ENCODE measurements around the gene SLC22A16. TPM values are rescaled to one million over a fixed set of nuclear protein-coding genes. Genes with fewer than 3 reads are reported as not detected.

SLC22A16 gene
- total and polyA plus RNA-seq, 2 donors (not counting 1 experiment from before 2014, with no cell fraction given) = not detected

DNA sequence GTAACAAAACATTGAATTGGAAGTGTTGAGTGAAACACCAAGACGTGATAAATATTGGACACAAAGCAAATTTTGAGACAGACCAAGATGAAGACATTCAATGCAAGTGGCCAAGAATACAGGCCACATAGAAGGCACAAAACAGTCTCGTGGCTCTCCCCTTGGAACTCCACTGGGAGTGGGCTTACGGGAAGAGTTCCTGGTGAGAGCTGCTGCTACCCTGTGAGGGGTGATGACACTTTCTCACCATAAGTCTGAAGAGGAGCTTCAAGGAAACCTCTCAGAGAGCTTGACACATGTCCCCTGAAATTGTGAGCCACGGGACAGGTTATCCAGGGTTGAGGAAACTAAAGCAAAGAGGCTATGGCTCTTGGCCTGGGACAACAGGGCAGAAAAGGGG, 48.6 kb upstream of the SLC22A16 start:
- WGBS (ENCODE audit: insufficient coverage) = 82% methylated on average over 4 of the region's 4 CpGs
- intact Hi-C loops (cut with micrococcal nuclease) = loop anchor here (5.0 kb wide), 1 partner anchor 1517 kb away; no protein-coding TSS in a partner anchor
- H3K9ac ChIP-seq (ENCODE audit: low read length) = no peak overlapping the region
- Mint-ChIP-seq H3K27me3 (peaks cover 10% of the 10 kb centered on the region), H3K27ac (no peak overlapping the region), H3K4me3 (no peak overlapping the region), H3K4me1 (no peaks in the 10 kb centered on the region), H3K9me3 (ENCODE audit: insufficient read depth) (no peaks in the 10 kb centered on the region)
- H2AFZ ChIP-seq (ENCODE audit: insufficient read depth, low read depth, low read length, poor library complexity, severe bottlenecking) = no peak overlapping the region
- CTCF ChIA-PET = interaction anchor here (0.7 kb wide), 1 partner anchor 426 kb away, joined by 5 read pairs; no protein-coding TSS in a partner anchor
- H3K27ac ChIP-seq (ENCODE audit: low read length in 2 of 2) = no peak overlapping the region
- H3K4me1 ChIP-seq (ENCODE audit: control insufficient read depth in 2 of 2, insufficient read depth in 2 of 2, low read length in 2 of 2) = no peaks in the 10 kb centered on the region
- no peaks in the 10 kb centered on the region for H3K9me3 ChIP-seq (ENCODE audit: control extremely low read depth in 1 of 3, control insufficient read depth in 2 of 3, insufficient read depth in 1 of 3, low read length in 2 of 3)
- no peak overlapping the region for H3K4me2 ChIP-seq (replicated peaks; ENCODE audit: low read depth, low read length, poor library complexity, severe bottlenecking)
- ATAC-seq (ENCODE audit: low read depth) (no peak), DNase-seq (no peak)
- no peaks in the 10 kb centered on the region for H3K79me2 ChIP-seq (ENCODE audit: control insufficient read depth, insufficient read depth, low read length)
- H4K20me1 ChIP-seq (ENCODE audit: control insufficient read depth, insufficient read depth, low read length, poor library complexity, severe bottlenecking) = no peaks in the 10 kb centered on the region
- peaks cover 0 to 8% (median 0%) of the 10 kb centered on the region in 4 experiments for H3K27me3 ChIP-seq (replicated peaks in 1 of 4; ENCODE audit: control extremely low read depth in 1 of 4, control insufficient read depth in 3 of 4, insufficient read depth in 4 of 4, low read length in 3 of 4)
- no peak overlapping the region for H3K4me3 ChIP-seq (ENCODE audit: control extremely low read depth in 1 of 5, extremely low read depth in 1 of 5, insufficient read depth in 1 of 5, low read depth in 2 of 5, low read length in 4 of 5)
- TF ChIP-seq, protein P1, sequence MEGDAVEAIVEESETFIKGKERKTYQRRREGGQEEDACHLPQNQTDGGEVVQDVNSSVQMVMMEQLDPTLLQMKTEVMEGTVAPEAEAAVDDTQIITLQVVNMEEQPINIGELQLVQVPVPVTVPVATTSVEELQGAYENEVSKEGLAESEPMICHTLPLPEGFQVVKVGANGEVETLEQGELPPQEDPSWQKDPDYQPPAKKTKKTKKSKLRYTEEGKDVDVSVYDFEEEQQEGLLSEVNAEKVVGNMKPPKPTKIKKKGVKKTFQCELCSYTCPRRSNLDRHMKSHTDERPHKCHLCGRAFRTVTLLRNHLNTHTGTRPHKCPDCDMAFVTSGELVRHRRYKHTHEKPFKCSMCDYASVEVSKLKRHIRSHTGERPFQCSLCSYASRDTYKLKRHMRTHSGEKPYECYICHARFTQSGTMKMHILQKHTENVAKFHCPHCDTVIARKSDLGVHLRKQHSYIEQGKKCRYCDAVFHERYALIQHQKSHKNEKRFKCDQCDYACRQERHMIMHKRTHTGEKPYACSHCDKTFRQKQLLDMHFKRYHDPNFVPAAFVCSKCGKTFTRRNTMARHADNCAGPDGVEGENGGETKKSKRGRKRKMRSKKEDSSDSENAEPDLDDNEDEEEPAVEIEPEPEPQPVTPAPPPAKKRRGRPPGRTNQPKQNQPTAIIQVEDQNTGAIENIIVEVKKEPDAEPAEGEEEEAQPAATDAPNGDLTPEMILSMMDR (IDR thresholded peaks at IDR 0.05) = no peak
- no peak for TF ChIP-seq EZH2 (IDR thresholded peaks at IDR 0.05; ENCODE audit: borderline replicate concordance, insufficient read depth, low read depth, low read length, poor library complexity, severe bottlenecking)
- no peaks in the 10 kb centered on the region for H3K36me3 ChIP-seq (replicated peaks in 1 of 2; ENCODE audit: control extremely low read depth in 1 of 2, control insufficient read depth in 1 of 2, extremely low read depth in 1 of 2, insufficient read depth in 2 of 2, low read length in 1 of 2)
- POLR2A ChIA-PET = no interaction called here

DNA sequence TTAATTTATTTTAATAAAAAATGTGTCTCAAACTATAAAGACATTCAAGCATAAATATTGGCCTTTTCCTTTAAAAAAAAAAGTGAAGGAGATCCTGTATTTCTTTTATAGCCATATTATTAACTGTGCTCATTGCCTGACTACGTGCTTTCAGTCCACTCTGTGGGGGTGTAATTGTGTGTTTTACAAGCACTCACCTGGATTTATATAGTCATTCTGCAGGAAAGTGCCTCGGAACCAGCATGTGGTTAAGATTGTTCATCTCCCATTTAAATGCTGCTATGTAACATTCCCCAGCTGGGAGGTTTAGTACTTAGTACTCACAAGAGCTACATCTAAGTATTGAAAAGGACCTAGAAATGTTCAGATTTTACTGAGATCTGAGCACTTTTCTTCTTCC, 47.9 kb upstream of the SLC22A16 start:
- H2AFZ ChIP-seq (ENCODE audit: insufficient read depth, low read depth, low read length, poor library complexity, severe bottlenecking) = no peak overlapping the region
- intact Hi-C loops (cut with micrococcal nuclease) = no loop called here
- H3K9me3 ChIP-seq (ENCODE audit: control extremely low read depth in 1 of 3, control insufficient read depth in 2 of 3, insufficient read depth in 1 of 3, low read length in 2 of 3) = no peaks in the 10 kb centered on the region
- H3K27ac ChIP-seq (ENCODE audit: low read length in 2 of 2) = no peak overlapping the region
- peaks cover 0 to 4% (median 0%) of the 10 kb centered on the region in 4 experiments for H3K27me3 ChIP-seq (replicated peaks in 1 of 4; ENCODE audit: control extremely low read depth in 1 of 4, control insufficient read depth in 3 of 4, insufficient read depth in 4 of 4, low read length in 3 of 4)
- H4K20me1 ChIP-seq (ENCODE audit: control insufficient read depth, insufficient read depth, low read length, poor library complexity, severe bottlenecking) = no peaks in the 10 kb centered on the region
- no CpG with 5 or more reads among the region's 2 CpGs for WGBS (ENCODE audit: insufficient coverage)
- ChIA-PET POLR2A (no interaction called here), CTCF (no interaction called here)
- no peak overlapping the region for H3K9ac ChIP-seq (ENCODE audit: low read length)
- ATAC-seq (ENCODE audit: low read depth) (no peak), DNase-seq (no peak)
- Mint-ChIP-seq H3K27ac (no peak overlapping the region), H3K4me1 (no peaks in the 10 kb centered on the region), H3K9me3 (ENCODE audit: insufficient read depth) (no peaks in the 10 kb centered on the region), H3K27me3 (peaks cover 6% of the 10 kb centered on the region), H3K4me3 (no peak overlapping the region)
- H3K4me1 ChIP-seq (ENCODE audit: control insufficient read depth in 2 of 2, insufficient read depth in 2 of 2, low read length in 2 of 2) = no peaks in the 10 kb centered on the region
- no peak overlapping the region for H3K4me2 ChIP-seq (replicated peaks; ENCODE audit: low read depth, low read length, poor library complexity, severe bottlenecking)
- no peak for TF ChIP-seq EZH2 (IDR thresholded peaks at IDR 0.05; ENCODE audit: borderline replicate concordance, insufficient read depth, low read depth, low read length, poor library complexity, severe bottlenecking)
- TF ChIP-seq, protein P1 (IDR thresholded peaks at IDR 0.05) = no peak
- H3K4me3 ChIP-seq (ENCODE audit: control extremely low read depth in 1 of 5, extremely low read depth in 1 of 5, insufficient read depth in 1 of 5, low read depth in 2 of 5, low read length in 4 of 5) = no peak overlapping the region
- H3K79me2 ChIP-seq (ENCODE audit: control insufficient read depth, insufficient read depth, low read length) = no peaks in the 10 kb centered on the region
- H3K36me3 ChIP-seq (replicated peaks in 1 of 2; ENCODE audit: control extremely low read depth in 1 of 2, control insufficient read depth in 1 of 2, extremely low read depth in 1 of 2, insufficient read depth in 2 of 2, low read length in 1 of 2) = no peaks in the 10 kb centered on the region

Data from B cell (primary cell).